GM23248 (cell line): ENCODE results near the gene QRFP.

ENCODE experiments used
- EZH2 ChIP-seq: fragments of 200-600 bp; sonication (generic); IDR thresholded peaks from 2 replicates; pipeline ENCODE4 v1.6.1; 2018; ENCODE audit warnings: antibody characterized with exemption, mild to moderate bottlenecking; ENCODE audit not compliant: insufficient read depth, poor library complexity, severe bottlenecking
- EZH2phosphoT487 ChIP-seq: fragments of 200-600 bp; sonication (generic); IDR thresholded peaks from 2 replicates; pipeline ENCODE4 v1.6.1; 2018; ENCODE audit warnings: antibody characterized with exemption, moderate library complexity, mild to moderate bottlenecking, low read depth; ENCODE audit not compliant: insufficient read depth

DNA sequence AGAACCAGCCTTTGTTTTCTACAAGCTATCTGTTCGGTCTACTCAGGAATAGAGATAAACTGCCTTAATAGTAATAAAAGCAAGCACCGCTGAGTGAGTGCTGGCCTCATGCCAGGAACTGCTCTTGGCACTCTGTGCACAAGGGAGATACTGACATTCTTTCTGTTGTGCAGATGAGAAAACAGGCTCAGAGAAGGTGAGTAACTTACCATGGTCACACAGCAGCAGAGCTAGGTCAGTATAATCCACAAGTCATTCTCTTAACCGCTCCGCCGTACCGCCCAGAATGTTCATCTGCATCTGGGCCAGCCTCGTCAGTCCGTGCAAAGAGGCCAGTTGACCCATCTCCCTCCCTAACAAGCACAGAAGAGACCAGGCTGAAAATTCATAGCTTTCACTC is 27.4 kb downstream of the QRFP start:
- TF ChIP-seq EZH2phosphoT487 (no peak), EZH2 (no peak)
